OCI-LY3 (cell line): Measurements from ENCODE around the gene CTDSPL2.

Experiments
- CTCF ChIP-seq: fragments of 200-600, 300-600 bp; sonication (generic); IDR thresholded peaks from 2 replicates; pipeline ENCODE4 v1.5.1; 2014; ENCODE audit warnings: antibody characterized with exemption, low read length, low read depth
- EZH2phosphoT487 ChIP-seq: fragments of 200-600 bp; shearing (Covaris generic); IDR thresholded peaks from 2 replicates; pipeline ENCODE4 v1.6.1; 2018; ENCODE audit warnings: antibody characterized with exemption, mixed run types, low read depth

GRCh38 chr15:44537735-44538240, 110.4 kb downstream of the CTDSPL2 start:
- TF ChIP-seq CTCF = no peak
- no peak for TF ChIP-seq EZH2phosphoT487
